Measurements from ENCODE around the gene TEX55.
"Not testable (repeated sequence)": the region's sequence is repeated elsewhere in the genome, so short reads cannot be mapped to it uniquely, and the experiment has no call there.

TEX55 gene

DNA sequence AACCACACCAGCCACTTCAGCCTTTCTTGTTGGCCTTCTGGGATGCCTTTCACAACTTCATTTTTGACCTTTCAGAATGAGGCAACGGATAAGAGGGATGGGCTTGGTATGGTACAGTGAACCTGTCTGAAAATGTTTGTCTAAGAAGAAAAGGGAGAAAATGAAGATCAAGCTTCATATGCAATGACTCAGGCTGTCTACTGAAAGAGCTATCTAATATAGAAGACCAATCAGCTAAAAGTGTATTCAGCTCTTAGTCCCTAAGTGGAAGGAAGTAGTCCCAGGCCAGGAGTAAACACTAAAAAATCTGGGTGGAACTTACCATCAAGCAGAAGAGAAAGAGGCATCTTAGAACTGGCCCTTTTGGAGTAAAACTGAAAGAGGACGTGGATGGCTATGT is 15.3 kb downstream of the TEX55 start:
- DNase-seq = no peak

DNA sequence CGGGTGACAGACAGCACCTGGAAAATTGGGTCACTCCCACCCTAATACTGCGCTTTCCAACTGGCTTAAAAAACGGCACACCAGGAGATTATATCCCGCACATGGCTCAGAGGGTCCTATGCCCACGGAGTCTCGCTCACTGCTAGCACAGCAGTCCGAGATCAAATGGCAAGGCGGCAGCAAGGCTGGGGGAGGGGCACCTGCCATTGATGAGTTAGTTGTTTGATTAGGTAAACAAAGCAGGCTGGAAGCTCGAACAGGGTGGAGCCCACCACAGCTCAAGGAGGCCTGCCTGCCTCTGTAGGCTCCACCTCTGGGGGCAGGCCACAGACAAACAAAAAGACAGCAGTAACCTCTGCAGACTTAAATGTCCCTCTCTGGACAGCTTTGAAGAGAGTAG is 18.8 kb downstream of the TEX55 start:
- not testable (repeated sequence) for DNase-seq

DNA sequence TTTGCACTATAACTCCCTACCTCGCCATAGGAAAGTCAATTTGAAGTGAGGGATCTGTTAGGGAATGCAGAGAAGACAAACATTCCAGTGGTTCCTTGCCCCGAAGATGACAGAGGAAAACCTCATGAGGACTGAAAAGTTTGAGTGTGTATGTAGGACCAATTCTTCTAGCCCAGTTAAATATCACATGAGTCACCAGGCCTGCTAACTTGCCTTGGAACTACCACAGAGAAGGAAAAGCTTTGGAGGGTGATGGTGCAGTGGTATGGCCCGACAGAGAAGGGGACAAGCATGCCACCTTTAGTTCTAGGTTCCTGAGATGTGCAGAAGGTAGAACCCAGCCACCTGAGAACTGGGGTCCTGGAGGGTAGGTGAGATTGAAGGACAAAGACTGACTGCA is 24.9 kb downstream of the TEX55 start:
- DNase-seq = no peak

DNA sequence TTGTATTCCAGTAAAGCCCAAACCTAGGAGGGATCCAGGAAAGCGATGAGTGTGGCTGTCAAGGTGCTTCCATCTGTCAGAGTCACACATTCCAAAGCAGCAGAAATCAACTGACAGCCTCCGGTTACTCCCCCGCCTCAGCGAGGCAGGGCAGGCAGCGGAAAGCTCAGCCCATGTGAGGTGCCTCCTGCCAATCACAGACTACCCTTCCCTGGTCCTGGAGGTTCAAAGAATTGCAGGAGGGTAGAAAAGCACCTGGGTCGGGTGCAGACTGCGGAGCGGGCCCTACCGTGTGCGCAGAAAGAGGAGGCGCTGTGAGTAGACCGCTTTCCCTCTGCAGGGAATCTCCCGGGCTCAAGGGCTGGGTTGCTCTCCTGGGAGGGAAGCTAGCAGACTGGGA is 27.4 kb downstream of the TEX55 start, which contains the start of gene UPK1B:
UPK1B (plus strand) TSS at position 274 of the 400 bp plus-strand sequence. CDS start 13,144 bp downstream, outside the sequence.
- DNase-seq = no peak

DNA sequence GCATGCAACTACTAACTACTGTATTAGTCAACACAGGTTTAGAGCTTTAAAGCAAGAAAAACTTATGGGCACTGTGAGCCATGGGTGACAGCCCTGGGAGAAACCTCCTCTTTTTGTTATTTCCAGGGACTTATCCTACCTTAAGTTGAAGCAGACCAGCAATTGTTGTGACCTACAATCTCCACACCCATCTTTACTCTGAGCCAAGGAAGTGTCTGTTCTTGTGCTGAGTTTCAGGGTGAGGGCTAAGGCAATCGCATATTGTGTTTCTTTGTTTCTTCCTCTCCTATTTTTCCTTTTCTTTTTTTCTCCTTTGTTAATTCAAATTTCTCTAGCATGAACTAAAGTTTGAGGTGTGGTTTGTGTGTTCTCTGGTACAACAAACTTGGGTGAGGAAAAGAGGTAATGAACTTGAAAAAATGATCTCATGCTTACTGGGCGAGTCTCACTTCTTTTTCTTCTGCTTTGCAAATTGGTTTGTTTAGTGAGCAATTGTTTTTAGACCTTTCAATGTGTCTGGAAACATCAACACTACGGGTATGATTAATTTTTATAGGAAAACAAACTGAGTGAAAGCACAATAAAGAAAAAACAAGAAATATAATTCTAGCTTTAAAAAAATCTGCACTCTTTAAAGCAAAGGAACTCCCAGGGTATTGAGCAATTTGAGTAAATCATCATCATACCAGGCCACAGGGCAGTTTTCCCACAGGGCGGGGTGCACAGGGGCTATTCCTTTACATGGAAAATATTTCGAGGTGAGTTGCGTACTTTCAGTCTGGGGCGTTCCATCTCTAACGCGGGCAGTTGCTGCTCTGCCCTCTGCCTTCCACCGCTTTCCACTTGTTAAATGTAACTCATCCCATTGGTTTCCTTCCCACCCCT is 30.1 kb downstream of the TEX55 start:
- DNase-seq = no peak

DNA sequence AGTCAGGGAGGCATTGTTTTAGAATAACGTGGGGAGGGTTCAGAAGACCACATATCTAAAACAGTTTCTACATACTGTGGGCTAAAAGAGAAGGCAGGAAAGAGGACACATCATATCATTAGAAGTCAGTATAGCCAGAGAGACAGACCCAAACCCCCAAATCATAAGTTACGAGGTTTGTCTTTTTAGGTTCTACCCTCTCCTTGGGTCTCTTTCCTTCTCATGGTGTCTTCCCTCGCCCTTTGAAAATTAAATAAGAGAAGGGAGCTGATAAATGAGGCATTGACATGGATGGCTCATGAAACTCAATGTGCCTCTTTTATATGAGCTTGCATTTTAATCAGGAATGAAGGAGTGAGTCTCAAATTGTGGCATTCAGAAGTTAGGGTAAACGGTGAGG is 30.8 kb downstream of the TEX55 start:
- no peak for DNase-seq

DNA sequence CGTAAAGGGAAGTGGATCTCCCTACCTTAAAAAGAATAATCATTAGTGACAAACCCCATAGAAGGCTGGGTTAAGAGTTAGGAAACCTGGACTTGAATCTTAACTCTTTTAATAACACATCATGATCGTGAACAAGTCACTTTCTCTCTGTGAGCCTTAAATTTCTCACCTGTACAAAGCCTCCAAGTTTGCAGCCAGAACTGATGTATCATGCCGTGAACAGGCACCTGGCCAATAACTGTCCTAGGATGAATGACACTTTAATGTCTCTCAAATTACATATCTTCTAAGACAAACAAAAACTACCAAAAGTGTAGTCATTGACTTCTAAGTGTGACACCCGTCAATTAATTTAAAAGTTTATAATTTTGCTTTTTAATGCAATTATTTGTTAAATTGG is 31.4 kb downstream of the TEX55 start:
- DNase-seq = no peak

DNA sequence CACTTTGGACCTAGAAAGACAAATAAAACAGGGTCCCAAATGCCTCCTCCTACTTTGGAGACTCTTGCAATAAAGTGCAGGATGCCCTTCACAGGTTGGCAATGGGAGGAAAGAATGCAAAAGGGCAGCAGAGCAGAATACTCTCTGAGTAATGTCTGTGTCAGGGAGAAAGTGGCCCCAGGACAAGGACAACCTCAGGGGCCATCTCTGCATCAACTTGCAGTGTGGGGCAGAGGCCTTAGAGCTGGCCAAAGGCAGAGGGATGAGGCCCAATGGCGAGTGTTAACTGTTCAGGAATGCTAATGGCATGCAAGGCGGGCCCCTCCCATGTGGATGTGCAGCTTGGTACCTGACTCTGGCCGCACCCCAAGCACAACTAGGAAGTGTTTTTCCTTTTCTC is 35.8 kb downstream of the TEX55 start:
- no peak for DNase-seq

DNA sequence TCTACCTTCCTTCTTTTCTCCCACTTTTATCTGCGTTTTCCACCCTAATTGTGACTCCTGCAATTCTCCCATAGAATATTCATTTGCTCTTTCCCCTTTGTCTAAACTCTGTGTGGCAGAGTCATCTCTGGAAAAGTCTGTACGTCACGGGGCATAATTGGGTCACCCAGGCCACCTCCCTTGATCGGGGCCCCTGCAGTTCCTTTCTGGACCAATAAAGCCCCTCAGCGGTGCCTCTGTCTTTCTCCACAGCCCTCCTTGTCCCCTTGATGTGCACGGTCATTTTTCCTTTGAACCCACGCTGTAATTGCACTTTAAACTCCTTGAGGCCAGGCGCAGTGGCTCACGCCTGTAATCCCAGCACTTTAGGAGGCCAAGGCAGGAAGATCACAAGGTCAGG is 38.1 kb downstream of the TEX55 start:
- no peak for DNase-seq

DNA sequence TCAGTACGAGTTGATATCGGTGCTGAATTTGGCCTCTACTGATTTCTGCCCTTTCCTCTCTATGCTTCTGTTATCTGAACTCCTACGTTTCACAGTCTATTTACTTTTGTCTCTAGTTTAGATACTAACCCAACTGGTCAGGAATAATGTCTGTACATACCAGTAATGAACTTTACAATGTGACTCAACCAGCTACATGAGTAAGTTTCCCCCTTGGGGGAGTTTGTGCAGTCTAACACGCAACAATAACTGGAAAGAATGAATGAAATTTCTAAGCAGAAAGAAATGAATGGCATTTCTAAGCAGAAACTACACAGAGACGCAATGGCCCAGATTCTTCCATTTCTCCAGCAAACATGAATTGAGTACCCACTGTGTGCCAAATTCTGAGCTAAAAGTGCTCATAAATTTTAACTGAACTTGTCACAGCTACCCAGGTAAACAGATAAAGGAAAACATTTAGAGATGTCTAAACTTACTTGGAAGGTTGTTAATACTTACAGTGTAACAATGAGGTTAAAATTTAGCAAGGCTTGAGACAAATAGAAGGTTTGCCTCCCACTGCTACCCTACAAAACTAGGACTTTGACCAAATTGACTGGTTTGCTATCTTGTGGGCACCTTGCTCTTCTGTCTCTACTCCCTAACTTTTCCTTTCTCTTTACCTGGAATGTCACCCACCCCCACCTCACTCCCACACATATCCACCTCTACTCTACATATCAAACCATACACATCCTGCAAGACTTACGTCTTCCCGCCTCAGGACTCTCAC is 39.0 kb downstream of the TEX55 start:
- no peak for DNase-seq

DNA sequence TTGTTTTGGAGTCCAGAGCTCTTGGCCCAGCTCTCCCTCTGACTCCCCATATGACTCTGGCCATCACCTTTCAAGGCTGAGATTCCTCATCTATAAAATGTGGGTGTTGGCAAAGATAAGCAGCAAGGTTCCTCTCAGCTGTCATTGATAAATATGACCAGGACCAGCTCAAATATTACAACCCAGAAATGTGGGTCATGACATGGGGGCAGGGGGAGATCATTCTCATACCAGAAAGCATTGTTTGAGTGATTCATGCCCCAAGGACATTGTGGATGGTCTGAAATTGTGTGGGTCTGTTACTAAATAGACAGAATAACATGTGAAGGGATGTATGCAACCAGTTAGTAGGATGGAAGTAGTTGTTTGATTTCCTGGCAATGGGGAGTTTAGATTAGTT is 41.3 kb downstream of the TEX55 start:
- no peak for DNase-seq

DNA sequence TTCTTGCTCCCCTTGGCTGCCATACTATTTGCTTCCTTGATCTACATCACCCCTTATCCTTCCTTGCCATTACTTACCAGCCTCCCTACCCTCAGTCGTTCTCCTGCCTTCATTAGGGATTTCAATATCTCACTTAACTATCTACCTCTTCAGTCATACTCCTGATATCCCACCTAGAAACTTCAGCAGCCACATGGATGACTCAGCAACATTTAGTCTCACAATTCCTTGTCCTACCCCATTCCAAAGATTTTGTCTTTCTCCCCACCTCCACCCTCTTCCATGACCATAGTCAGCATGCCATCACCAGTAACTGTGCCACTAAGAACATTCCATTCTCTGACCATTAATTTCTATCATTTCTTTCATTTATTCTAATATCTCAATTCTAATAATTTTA is 45.8 kb downstream of the TEX55 start:
- no peak for DNase-seq

DNA sequence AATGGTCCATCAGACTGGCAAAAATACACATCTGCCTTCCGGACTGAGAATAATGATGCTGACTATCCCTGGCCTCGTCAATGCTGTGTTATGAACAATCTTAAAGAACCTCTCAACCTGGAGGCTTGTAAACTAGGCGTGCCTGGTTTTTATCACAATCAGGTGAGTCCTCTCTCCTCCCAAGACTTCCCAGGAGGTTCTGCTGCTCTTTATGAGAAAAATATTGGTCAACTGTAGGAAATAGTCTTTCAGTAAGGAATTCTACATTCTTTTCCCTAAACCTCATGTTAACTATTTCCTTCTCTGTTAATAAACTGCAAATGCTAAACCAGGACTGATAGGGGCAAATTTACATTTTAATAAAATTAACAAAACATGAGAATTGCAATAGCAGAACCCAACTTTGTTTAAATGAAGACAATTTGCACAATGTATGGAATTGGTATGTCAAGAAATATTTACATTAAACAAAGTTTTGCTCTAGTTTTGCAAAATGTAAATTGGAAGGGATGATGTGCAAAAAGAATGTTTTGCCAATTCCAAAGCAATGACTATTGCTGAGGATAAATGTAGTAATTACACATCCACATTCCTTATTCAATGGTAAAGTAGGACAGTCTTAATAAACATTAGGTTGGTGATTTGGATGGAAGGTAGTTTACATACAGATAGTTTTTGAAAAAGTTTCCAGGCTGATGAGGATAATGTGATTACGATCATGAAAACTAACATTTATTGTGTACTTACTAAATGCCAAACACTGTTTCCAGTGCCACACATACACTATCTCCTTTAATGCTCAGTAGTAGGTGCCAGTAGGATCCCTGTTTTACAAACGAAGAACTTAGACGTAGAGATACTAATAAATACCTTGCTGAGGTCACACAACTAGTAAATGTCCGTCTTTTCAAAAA is 48.5 kb downstream of the TEX55 start:
- DNase-seq = no peak

DNA sequence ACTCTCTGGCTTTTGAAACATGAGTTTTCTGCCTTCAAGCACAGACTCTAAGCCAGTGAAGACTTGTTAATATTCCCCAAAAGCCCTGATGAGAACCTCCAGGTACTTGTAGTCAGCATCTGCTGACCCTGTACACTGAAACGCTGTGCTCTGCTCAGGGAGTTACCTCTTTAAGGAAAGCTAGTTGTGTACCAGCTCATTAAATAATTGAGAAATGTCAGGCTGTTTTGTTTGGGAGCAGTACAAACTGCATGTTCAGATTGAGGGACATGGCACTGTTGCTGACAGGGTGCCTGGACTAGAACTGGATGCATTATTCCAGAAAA is 49.1 kb downstream of the TEX55 start:
- no peak for DNase-seq

DNA sequence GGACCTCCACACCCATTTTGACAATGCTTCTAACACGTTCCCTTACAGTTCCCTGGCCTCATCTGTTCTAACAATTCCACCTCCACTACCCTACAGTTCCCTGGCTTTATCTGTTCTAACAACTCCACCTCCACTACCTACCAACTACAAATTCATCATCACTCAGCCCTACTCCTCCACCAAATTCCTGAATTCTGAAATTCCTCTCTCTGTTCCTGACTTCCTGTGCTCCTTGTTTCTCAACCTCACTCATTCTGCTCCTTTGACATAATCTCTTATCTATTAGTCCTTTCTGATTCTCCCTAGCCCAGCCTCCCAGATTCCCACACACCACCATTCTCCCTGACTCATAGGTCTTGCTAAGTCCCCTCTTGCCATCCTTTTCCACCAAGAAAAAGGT is 49.9 kb downstream of the TEX55 start:
- no peak for DNase-seq

Measured in activated effector memory CD4-positive, alpha-beta T cell treated with anti-CD3 and anti-CD28 coated beads, Interleukin-2, amount 50 U/mL, for 16 hours (primary cell).